ENCODE results near the gene PHRF1. TPM values are rescaled to one million over a fixed set of nuclear protein-coding genes. Genes with fewer than 3 reads are reported as not detected.
"Not testable (repeated sequence)": the region's sequence is repeated elsewhere in the genome, so short reads cannot be mapped to it uniquely, and the experiment has no call there.

Gene PHRF1
- total RNA-seq, 2 experiments from 2014 or later = 55.4 to 58.9 TPM

DNA sequence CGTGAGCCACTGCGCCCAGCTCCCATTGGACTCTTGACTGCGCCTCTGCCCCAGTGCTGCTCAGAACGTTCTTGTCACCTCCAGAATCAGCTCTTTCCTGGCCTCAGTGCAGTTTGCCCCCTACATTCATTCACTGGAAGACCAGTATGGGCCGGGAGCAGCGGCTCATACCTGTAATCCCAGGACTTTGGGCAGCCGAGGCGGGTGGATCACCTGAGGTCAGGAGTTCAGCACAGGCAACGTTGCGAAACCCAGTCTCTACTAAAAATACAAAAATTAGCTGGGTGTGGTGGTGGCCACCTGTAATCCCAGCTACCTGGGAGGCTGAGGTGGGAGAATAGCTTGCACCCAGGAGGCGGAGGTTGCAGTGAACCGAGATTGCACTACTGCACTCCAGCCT, 78.2 kb downstream of the PHRF1 start:
- H3K4me1 Mint-ChIP-seq; ATAC-seq (ENCODE audit: low read depth); H3K4me3 Mint-ChIP-seq; H3K36me3 Mint-ChIP-seq; H3K27ac Mint-ChIP-seq; H3K9me3 Mint-ChIP-seq; DNase-seq; H3K27me3 Mint-ChIP-seq: not testable (repeated sequence)
- POLR2A ChIA-PET = interaction anchor here (1.1 kb wide), 1 partner anchor 55 kb away, joined by 5 read pairs; no protein-coding TSS in a partner anchor

DNA sequence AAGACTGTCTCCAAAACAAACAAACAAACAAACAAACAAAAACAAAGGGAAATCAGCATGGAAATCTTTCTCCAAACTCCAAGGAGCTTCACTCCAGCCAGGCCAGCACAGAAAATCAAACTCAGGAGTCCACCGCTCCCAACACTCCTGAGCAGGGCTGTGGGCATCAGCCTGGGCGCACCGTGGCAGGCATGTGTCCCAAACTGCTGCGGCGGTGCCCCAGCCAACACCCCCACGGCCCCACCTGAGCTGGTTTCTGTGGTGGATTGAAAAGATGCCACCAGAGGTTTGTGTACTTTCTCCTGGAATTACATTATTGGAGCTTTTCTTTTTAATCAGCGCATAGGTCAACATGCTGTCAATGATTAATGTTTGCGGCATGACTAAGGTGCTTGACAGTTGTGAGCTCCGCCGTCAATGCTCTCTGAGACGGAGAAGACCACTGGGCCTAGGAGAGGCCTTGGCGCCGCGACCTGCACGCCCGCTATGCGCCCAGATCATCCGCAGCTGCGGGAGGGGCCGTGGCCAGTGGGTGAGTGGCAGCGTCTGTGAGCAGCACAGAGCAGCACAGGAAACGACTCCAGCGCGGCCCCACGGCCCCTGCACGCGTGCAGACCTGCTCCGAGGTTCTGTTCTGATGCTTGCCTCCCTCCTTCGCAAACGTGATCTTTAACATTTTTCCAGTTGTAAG, 78.9 kb downstream of the PHRF1 start:
- peaks cover 5% of the 10 kb centered on the region for H3K36me3 Mint-ChIP-seq
- no peak overlapping the region for H3K4me3 Mint-ChIP-seq
- no peaks in the 10 kb centered on the region for H3K9me3 Mint-ChIP-seq
- no peaks in the 10 kb centered on the region for H3K4me1 Mint-ChIP-seq
- no peaks in the 10 kb centered on the region for H3K27me3 Mint-ChIP-seq
- ATAC-seq (ENCODE audit: low read depth) (no peak), DNase-seq (no peak)
- POLR2A ChIA-PET = interaction anchor here (1.1 kb wide), 1 partner anchor 54 kb away, joined by 5 read pairs; no protein-coding TSS in a partner anchor
- H3K27ac Mint-ChIP-seq = no peak overlapping the region

DNA sequence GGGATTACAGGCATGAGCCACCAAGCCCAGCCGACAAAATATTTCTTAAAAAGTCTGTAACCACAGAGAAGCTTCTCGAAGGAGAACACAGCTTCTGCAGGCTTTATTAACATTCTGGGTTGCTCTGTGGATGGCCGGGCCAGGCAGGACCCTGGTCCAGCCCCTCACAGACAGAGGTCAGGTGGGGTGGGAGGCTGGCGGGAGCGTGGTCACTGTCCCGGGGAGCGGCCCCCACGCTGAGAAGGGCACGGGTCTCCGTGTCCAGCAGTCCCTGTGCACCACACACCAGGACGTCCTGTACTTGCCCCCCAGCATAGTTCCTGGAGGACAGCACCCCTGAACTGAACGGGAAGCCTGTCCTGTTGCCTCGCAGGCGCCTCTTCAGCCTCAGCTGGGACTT, 80.2 kb downstream of the PHRF1 start:
- DNase-seq = no peak
- Mint-ChIP-seq H3K4me3 (no peak overlapping the region), H3K9me3 (no peaks in the 10 kb centered on the region), H3K27ac (no peak overlapping the region), H3K36me3 (peaks cover 3% of the 10 kb centered on the region), H3K27me3 (no peaks in the 10 kb centered on the region), H3K4me1 (no peaks in the 10 kb centered on the region)
- no peak for ATAC-seq (ENCODE audit: low read depth)
- POLR2A ChIA-PET = no interaction called here

DNA sequence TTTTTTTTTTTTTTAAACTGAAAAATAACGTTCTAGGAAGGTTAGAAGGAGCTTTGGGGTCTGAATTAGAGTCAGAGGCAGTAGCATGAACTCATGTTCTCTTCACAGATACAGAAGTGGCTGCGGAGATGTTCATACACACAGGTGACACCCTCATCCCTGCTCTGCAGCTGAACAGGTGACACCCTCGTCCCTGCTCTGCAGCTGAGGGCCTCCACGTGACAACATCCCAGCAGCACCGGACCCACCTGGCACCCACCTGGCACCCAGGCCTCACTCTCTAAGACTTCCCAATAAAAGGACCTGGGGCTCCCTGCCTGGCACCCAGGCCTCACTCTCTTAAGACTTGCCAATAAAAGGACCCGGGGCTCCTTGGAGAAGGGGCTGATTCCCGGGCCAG, 80.6 kb downstream of the PHRF1 start:
- DNase-seq (no peak), ATAC-seq (ENCODE audit: low read depth) (no peak)
- no peaks in the 10 kb centered on the region for H3K4me1 Mint-ChIP-seq
- no peak overlapping the region for H3K27ac Mint-ChIP-seq
- no peaks in the 10 kb centered on the region for H3K27me3 Mint-ChIP-seq
- POLR2A ChIA-PET = no interaction called here
- no peak overlapping the region for H3K4me3 Mint-ChIP-seq
- no peaks in the 10 kb centered on the region for H3K9me3 Mint-ChIP-seq
- H3K36me3 Mint-ChIP-seq = peaks cover 3% of the 10 kb centered on the region

DNA sequence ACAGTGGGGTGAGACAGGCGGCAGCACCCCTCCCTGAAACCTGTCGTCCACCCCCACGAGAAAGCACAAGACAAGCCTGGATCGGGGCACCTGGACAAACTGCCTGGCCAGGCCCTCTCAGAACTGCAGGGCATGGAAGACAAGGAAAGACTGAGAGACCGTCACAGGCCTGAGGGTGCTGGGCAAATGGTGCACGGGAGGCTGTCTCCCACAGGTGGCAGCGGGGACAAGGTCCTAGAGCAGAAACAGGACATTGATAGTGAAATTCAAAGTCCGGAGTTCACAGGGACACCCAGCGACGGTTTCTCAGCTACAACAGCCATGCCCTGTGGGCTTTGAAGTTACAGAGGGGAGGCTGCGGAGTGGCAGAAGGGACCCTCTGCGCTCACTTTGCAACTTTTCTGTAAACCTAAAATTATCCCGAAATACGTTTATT, 81.4 kb downstream of the PHRF1 start:
- no peaks in the 10 kb centered on the region for H3K36me3 Mint-ChIP-seq
- POLR2A ChIA-PET = no interaction called here
- DNase-seq = no peak
- H3K9me3 Mint-ChIP-seq = no peaks in the 10 kb centered on the region
- no peak for ATAC-seq (ENCODE audit: low read depth)
- H3K27me3 Mint-ChIP-seq = no peaks in the 10 kb centered on the region
- H3K27ac Mint-ChIP-seq = no peak overlapping the region
- no peak overlapping the region for H3K4me3 Mint-ChIP-seq
- H3K4me1 Mint-ChIP-seq = no peaks in the 10 kb centered on the region

DNA sequence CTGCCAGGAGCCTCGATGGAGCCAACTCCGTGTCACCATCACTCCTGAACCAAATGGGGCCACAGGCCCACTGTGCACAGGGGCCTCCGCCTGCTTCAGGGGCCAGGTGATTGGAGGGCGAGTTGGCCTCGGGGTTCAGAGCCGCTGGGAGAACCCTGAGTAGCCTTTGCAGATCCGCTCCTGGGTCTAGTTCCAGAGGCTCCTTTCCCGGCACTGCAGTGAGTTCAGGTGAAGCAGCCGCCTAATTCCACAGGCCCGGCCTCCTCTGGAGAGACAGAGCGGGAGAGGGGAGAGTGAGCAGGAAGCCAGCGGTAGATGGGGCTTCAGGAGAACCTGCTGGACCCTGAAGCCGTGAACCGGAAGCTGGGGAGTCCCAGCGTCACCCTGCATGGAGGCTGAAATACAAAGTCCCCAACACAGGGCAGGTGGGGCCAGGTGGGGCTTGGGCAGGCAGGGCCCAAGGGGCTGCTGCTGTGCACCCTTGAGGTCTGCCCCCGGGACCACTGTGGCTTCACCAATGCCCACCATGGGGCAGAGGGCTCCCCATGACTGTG, 83.3 kb downstream of the PHRF1 start:
- ATAC-seq (ENCODE audit: low read depth) (no peak), DNase-seq (no peak)
- Mint-ChIP-seq H3K27me3 (no peaks in the 10 kb centered on the region), H3K9me3 (no peaks in the 10 kb centered on the region), H3K36me3 (no peaks in the 10 kb centered on the region), H3K4me3 (no peak overlapping the region), H3K4me1 (no peaks in the 10 kb centered on the region), H3K27ac (no peak overlapping the region)
- POLR2A ChIA-PET = interaction anchor here (0.6 kb wide), 1 partner anchor 36 kb away, joined by 3 read pairs; the partner anchor contains the start of genes DEAF1 and TMEM80

DNA sequence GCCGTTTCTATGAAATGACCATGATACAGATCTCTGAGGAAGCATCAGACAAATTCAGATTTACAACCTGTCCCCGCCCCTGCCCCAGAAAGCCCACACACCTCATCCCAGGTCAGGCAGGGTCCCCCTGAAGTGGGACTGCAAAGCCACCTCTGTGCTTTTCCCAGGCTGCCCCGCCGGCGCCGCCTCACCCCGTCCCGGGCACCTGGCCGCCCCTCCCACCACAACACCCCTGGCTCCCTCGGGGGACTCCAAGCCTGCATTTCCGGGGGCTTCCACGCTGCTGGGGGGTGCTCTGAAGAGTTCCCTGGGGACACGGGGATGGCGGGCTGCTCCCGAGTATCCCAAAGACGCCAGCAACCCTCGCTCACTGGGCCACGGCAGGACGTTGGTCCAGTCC, 84.0 kb downstream of the PHRF1 start:
- no peak overlapping the region for H3K27ac Mint-ChIP-seq
- peaks cover under 1% of the 10 kb centered on the region for H3K36me3 Mint-ChIP-seq
- ATAC-seq (ENCODE audit: low read depth) (no peak), DNase-seq (no peak)
- no peaks in the 10 kb centered on the region for H3K9me3 Mint-ChIP-seq
- H3K4me1 Mint-ChIP-seq = no peaks in the 10 kb centered on the region
- POLR2A ChIA-PET = no interaction called here
- no peak overlapping the region for H3K4me3 Mint-ChIP-seq
- no peaks in the 10 kb centered on the region for H3K27me3 Mint-ChIP-seq

DNA sequence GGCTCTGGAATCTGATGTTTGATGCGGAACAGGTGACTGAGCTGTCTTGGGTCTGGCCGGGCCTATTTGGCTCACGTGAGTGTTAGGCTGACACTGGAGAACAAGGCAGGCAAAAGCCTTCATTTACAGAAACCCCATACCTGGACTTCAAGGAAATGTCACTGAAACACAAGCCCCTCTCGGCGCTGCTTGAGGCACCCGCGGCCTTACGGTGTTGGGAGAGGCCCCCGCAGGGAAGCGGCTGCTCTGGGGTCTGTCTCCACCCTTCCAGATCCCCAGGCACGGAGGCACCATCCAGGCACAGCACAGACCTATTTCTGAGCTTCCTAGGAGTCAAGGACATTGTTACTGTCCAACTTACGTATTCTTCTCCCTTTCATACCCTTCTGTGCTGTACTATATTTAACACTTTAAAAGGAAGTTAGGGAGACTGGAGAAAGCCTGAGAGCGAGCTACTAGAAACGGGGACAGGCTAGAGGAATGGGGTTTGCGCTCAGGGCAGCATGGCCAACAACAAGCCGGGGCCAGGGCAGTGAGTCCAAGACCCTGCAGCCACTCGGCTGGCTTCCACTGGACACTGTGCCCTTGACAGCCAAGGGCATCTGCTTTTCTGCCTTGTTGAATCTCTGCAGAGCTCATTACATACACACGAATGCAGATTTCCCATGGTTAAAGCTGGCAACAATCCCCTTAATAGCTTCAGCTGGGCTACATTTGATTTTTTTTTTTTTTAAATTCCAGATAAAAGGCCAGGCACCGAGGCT, 84.6 kb downstream of the PHRF1 start:
- Mint-ChIP-seq H3K4me1 (no peaks in the 10 kb centered on the region), H3K27ac (no peak overlapping the region), H3K9me3 (no peaks in the 10 kb centered on the region), H3K36me3 (peaks cover 1% of the 10 kb centered on the region), H3K4me3 (no peak overlapping the region), H3K27me3 (no peaks in the 10 kb centered on the region)
- no peak for DNase-seq
- ATAC-seq (ENCODE audit: low read depth) = no peak
- POLR2A ChIA-PET = no interaction called here

Small RNA genes within 50 kb of the gene (microRNA-seq; reads per million reads assigned to microRNA genes)
- gene MIR210 = 3,623 reads per million, percentile 89 among the genes with 10 or more reads in this experiment

Other genes starting within 250 kb of the PHRF1 start
- gene B4GALNT4, start 207.0 kb upstream of the PHRF1 start, total RNA-seq = 1 to 10 TPM; 1.1 TPM
- gene PKP3, start 182.3 kb upstream of the PHRF1 start, total RNA-seq = under 1 TPM; 0.30 to 0.45 TPM
- gene SIGIRR, start 161.5 kb upstream of the PHRF1 start, total RNA-seq = 100 to 1,000 TPM; 273 to 276 TPM
- gene ANO9, start 134.5 kb upstream of the PHRF1 start, total RNA-seq = 100 to 1,000 TPM; 115 to 122 TPM
- 10 to 100 TPM; 27.6 to 27.8 TPM for gene PTDSS2, start 126.2 kb upstream of the PHRF1 start, total RNA-seq
- gene RNH1, start 69.2 kb upstream of the PHRF1 start, total RNA-seq = 10 to 100 TPM; 88.9 to 93.2 TPM
- gene HRAS, start 40.9 kb upstream of the PHRF1 start, total RNA-seq = 10 to 100 TPM; 47.6 to 49.9 TPM
- gene LRRC56, start 38.9 kb upstream of the PHRF1 start, total RNA-seq = 1 to 10 TPM; 4.3 to 4.7 TPM
- 1 to 10 TPM; 2.5 to 2.7 TPM for gene LMNTD2, start 15.7 kb upstream of the PHRF1 start, total RNA-seq
- gene RASSF7, start 15.5 kb upstream of the PHRF1 start, total RNA-seq = 10 to 100 TPM; 36.5 to 41.0 TPM
- gene IRF7, start 39.5 kb downstream of the PHRF1 start, total RNA-seq = 100 to 1,000 TPM; 160 to 165 TPM
- gene CDHR5, start 48.5 kb downstream of the PHRF1 start, total RNA-seq = not detected
- not detected for gene SCT, start 50.7 kb downstream of the PHRF1 start, total RNA-seq
- gene DRD4, start 60.8 kb downstream of the PHRF1 start, total RNA-seq = under 1 TPM; 0.51 to 0.72 TPM
- gene DEAF1, start 118.8 kb downstream of the PHRF1 start, total RNA-seq = 10 to 100 TPM; 33.1 to 36.0 TPM
- 10 to 100 TPM; 38.9 to 39.7 TPM for gene TMEM80, start 119.3 kb downstream of the PHRF1 start, total RNA-seq
- 10 to 100 TPM; 19.0 to 24.5 TPM for gene EPS8L2, start 129.8 kb downstream of the PHRF1 start, total RNA-seq
- gene TALDO1, start 171.0 kb downstream of the PHRF1 start, total RNA-seq = 100 to 1,000 TPM; 199 to 206 TPM
- gene GATD1, start 201.0 kb downstream of the PHRF1 start, total RNA-seq = 10 to 100 TPM; 59.8 to 62.4 TPM
- gene CEND1, start 213.6 kb downstream of the PHRF1 start, total RNA-seq = under 1 TPM in 1 of 2 experiments, not detected in 1; 0.37 TPM
- gene SLC25A22, start 221.8 kb downstream of the PHRF1 start, total RNA-seq = 10 to 100 TPM; 35.1 to 35.8 TPM
- 10 to 100 TPM; 53.4 to 53.6 TPM for gene PIDD1, start 228.8 kb downstream of the PHRF1 start, total RNA-seq
- gene RPLP2, start 233.5 kb downstream of the PHRF1 start, total RNA-seq = 1,000 to 10,000 TPM; 2,888 to 3,019 TPM
- gene PNPLA2, start 242.4 kb downstream of the PHRF1 start, total RNA-seq = 100 to 1,000 TPM; 110 to 125 TPM